GM23338 (cell line): Measurements from ENCODE around the gene PAK1. TPM values are rescaled to one million over a fixed set of nuclear protein-coding genes. Genes with fewer than 3 reads are reported as not detected.

Experiments used
- CREB1 ChIP-seq: fragments of 250-450 bp; sonication (Bioruptor Pico); IDR thresholded peaks from 2 replicates; pipeline ENCODE4 v1.5.0; 2020; ENCODE audit warnings: low read depth, mild to moderate bottlenecking, moderate library complexity
- CTCF ChIP-seq, 2 experiments: fragments of 200-600 bp in 1 of 2; sonication (generic) in 1 of 2; conservative IDR thresholded peaks; 2 replicates each; pipeline versions ENCODE4 v1.5.1 to v1.6.1; 2016 to 2017; ENCODE audit warnings: antibody characterized with exemption in 2 of 2, low read depth in 2 of 2, mild to moderate bottlenecking in 2 of 2, moderate library complexity in 1 of 2
- EZH2phosphoT487 ChIP-seq: fragments of 200-600 bp; sonication (generic); IDR thresholded peaks from one replicate; pipeline ENCODE4 v1.8.1; 2018; ENCODE audit warnings: antibody characterized with exemption; ENCODE audit not compliant: unreplicated experiment
- POLR2AphosphoS5 ChIP-seq: IDR thresholded peaks from 2 replicates; pipeline ENCODE4 v1.6.1; 2016; ENCODE audit warnings: antibody characterized with exemption, low read depth
- STAT1 ChIP-seq: IDR thresholded peaks from one replicate; pipeline ENCODE4 v1.6.1; 2016; ENCODE audit warnings: antibody characterized with exemption; ENCODE audit not compliant: unreplicated experiment
- ZNF331 ChIP-seq: fragments of 250-450 bp; sonication (Bioruptor Pico); IDR thresholded peaks from 2 replicates; pipeline ENCODE4 v1.5.0; 2020; ENCODE audit warnings: low read depth, mild to moderate bottlenecking, moderate library complexity
- polyA plus RNA-seq: library from polyadenylated mRNA; unstranded; fragments of >200 nt; fragmentation: Nextera tagmentation; extraction: Ambion mirVana; gene quantifications from 2 replicates; pipeline ENCODE4 v1.2.1, GENCODE V29; 2016
- total RNA-seq: library from RNA; depleted of rRNA; stranded (reverse); fragments of >200 nt; shearing (Covaris generic); gene quantifications from 2 replicates; pipeline ENCODE4 v1.2.3, GENCODE V29; 2014
- TF ChIP-seq, protein P1 (sequence below): fragments of 250-450 bp; sonication (Bioruptor Pico); IDR thresholded peaks from 2 replicates; pipeline ENCODE4 v1.5.0; 2020; ENCODE audit warnings: mild to moderate bottlenecking, moderate library complexity
- TF ChIP-seq, protein P2 (sequence below): IDR thresholded peaks from 2 replicates; pipeline ENCODE4 v1.6.1; 2016; ENCODE audit warnings: antibody characterized with exemption

The PAK1 gene
- total and polyA plus RNA-seq, 2 experiments from 2014 or later = 102 to 175 TPM

DNA sequence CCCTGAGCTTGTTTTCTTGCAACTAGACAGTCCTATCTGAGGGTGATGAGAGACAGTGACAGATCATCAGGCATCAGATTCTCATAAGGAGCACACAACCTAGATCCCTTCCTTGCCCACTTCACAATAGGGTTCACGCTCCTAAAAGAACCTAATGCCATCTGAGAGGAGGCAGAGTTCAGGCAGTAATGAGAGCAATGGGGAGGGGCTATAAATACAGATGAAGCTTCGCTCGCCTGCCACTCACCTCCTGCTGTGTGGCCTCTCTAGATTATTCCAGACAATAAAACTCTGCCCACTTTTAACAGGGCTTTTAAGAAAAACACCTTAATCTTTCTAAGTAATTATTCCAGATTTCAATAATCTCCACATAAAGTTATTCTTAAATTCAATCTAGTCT is 43.9 kb upstream of the PAK1 start (continued):
- TF ChIP-seq, protein P1, sequence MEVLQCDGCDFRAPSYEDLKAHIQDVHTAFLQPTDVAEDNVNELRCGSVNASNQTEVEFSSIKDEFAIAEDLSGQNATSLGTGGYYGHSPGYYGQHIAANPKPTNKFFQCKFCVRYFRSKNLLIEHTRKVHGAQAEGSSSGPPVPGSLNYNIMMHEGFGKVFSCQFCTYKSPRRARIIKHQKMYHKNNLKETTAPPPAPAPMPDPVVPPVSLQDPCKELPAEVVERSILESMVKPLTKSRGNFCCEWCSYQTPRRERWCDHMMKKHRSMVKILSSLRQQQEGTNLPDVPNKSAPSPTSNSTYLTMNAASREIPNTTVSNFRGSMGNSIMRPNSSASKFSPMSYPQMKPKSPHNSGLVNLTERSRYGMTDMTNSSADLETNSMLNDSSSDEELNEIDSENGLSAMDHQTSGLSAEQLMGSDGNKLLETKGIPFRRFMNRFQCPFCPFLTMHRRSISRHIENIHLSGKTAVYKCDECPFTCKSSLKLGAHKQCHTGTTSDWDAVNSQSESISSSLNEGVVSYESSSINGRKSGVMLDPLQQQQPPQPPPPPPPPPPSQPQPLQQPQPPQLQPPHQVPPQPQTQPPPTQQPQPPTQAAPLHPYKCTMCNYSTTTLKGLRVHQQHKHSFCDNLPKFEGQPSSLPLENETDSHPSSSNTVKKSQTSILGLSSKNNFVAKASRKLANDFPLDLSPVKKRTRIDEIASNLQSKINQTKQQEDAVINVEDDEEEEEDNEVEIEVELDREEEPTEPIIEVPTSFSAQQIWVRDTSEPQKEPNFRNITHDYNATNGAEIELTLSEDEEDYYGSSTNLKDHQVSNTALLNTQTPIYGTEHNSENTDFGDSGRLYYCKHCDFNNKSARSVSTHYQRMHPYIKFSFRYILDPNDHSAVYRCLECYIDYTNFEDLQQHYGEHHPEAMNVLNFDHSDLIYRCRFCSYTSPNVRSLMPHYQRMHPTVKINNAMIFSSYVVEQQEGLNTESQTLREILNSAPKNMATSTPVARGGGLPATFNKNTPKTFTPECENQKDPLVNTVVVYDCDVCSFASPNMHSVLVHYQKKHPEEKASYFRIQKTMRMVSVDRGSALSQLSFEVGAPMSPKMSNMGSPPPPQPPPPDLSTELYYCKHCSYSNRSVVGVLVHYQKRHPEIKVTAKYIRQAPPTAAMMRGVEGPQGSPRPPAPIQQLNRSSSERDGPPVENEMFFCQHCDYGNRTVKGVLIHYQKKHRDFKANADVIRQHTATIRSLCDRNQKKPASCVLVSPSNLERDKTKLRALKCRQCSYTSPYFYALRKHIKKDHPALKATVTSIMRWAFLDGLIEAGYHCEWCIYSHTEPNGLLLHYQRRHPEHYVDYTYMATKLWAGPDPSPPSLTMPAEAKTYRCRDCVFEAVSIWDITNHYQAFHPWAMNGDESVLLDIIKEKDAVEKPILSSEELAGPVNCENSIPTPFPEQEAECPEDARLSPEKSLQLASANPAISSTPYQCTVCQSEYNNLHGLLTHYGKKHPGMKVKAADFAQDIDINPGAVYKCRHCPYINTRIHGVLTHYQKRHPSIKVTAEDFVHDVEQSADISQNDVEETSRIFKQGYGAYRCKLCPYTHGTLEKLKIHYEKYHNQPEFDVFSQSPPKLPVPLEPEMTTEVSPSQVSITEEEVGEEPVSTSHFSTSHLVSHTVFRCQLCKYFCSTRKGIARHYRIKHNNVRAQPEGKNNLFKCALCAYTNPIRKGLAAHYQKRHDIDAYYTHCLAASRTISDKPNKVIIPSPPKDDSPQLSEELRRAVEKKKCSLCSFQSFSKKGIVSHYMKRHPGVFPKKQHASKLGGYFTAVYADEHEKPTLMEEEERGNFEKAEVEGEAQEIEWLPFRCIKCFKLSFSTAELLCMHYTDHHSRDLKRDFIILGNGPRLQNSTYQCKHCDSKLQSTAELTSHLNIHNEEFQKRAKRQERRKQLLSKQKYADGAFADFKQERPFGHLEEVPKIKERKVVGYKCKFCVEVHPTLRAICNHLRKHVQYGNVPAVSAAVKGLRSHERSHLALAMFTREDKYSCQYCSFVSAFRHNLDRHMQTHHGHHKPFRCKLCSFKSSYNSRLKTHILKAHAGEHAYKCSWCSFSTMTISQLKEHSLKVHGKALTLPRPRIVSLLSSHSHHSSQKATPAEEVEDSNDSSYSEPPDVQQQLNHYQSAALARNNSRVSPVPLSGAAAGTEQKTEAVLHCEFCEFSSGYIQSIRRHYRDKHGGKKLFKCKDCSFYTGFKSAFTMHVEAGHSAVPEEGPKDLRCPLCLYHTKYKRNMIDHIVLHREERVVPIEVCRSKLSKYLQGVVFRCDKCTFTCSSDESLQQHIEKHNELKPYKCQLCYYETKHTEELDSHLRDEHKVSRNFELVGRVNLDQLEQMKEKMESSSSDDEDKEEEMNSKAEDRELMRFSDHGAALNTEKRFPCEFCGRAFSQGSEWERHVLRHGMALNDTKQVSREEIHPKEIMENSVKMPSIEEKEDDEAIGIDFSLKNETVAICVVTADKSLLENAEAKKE (CRISPR knock-in tag) = no peak
- no peak for TF ChIP-seq CREB1 (CRISPR knock-in tag)
- TF ChIP-seq STAT1 = no peak
- no peak for TF ChIP-seq POLR2AphosphoS5
- TF ChIP-seq CTCF (conservative IDR thresholded peaks at IDR 0.05; ENCODE audit: low read depth in 2 of 2) = no peak
- no peak for TF ChIP-seq ZNF331 (CRISPR knock-in tag)
- TF ChIP-seq, protein P2, sequence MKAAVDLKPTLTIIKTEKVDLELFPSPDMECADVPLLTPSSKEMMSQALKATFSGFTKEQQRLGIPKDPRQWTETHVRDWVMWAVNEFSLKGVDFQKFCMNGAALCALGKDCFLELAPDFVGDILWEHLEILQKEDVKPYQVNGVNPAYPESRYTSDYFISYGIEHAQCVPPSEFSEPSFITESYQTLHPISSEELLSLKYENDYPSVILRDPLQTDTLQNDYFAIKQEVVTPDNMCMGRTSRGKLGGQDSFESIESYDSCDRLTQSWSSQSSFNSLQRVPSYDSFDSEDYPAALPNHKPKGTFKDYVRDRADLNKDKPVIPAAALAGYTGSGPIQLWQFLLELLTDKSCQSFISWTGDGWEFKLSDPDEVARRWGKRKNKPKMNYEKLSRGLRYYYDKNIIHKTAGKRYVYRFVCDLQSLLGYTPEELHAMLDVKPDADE = no peak
- no peak for TF ChIP-seq EZH2phosphoT487
